GM12878 (cell line): ENCODE data around the gene IL4I1. TPM values are rescaled to one million over a fixed set of nuclear protein-coding genes. Genes with fewer than 3 reads are reported as not detected.
"Not testable (repeated sequence)": the region's sequence is repeated elsewhere in the genome, so short reads cannot be mapped to it uniquely, and the experiment has no call there.

Experiments used
- ATAC-seq: fragments of 200-7000 bp; cut with Tn5 transposase; 3 replicates; pipeline ENCODE4 v1.9.1; 2020; ENCODE audit warnings: mild to moderate bottlenecking, moderate library complexity
- BruUV-seq: library from RNA; stranded (reverse); fragments of 400-500 nt; replicated peaks from 2 replicates; lab custom pipeline; 2021; lab: Mats Ljungman, UMichigan
- CTCF ChIA-PET: fragments of 300-600 bp; sonication (Branson Sonifier 250); formaldehyde crosslinking; extraction: SDS; loops from one replicate; lab custom pipeline; 2021; ENCODE audit warnings: inconsistent platforms; lab: Yijun Ruan, JAX
- POLR2A ChIA-PET: fragments of 350-600 bp; formaldehyde crosslinking; extraction: SDS; loops from one replicate; lab custom pipeline; 2021; ENCODE audit warnings: inconsistent platforms; lab: Charles Lee
- RAD21 ChIA-PET: fragments of 300-600 bp; sonication (Branson Sonifier 250); formaldehyde crosslinking; loops from one replicate; lab custom pipeline; 2023; ENCODE audit warnings: antibody characterized with exemption; ENCODE audit not compliant: unreplicated experiment; lab: Charles Lee
- SMC1A ChIA-PET: fragments of 300-600 bp; sonication (Branson Sonifier 250); formaldehyde crosslinking; loops from one replicate; lab custom pipeline; 2023; ENCODE audit not compliant: unreplicated experiment, uncharacterized antibody; lab: Charles Lee
- DNase-seq: peaks from one replicate; pipeline ENCODE4 v3.0.0-alpha.2; 2011; ENCODE audit warnings: low read depth, low spot score
- FAIRE-seq: peaks from 3 replicates; lab custom pipeline; 2011; peaks lifted over from hg19 to GRCh38; lab: Jason Lieb, UNC
- H2AFZ ChIP-seq: 2 replicates; pipeline ENCODE4 v1.6.0; 2011; ENCODE audit warnings: low read depth, low read length, control low read depth; ENCODE audit not compliant: control insufficient read depth
- H3K27ac ChIP-seq: 2 replicates; pipeline ENCODE4 v1.5.1; 2011; ENCODE audit warnings: control low read depth; ENCODE audit not compliant: control insufficient read depth, insufficient read depth
- H3K27me3 ChIP-seq, 2 experiments: replicated peaks in 1 of 2; 2 replicates each; pipeline versions ENCODE4 v1.6.0 to v1.6.1; 2011; ENCODE audit warnings: low read length in 1 of 2; ENCODE audit not compliant: control insufficient read depth in 2 of 2, insufficient read depth in 2 of 2
- H3K36me3 ChIP-seq, 2 experiments: 2 replicates each; pipeline ENCODE4 v1.5.1; 2011; ENCODE audit warnings: low read length in 1 of 2; ENCODE audit not compliant: control insufficient read depth in 2 of 2, insufficient read depth in 2 of 2
- H3K4me1 ChIP-seq: 2 replicates; pipeline ENCODE4 v1.6.1; 2011; ENCODE audit warnings: mild to moderate bottlenecking, low read length, moderate library complexity, mixed read lengths; ENCODE audit not compliant: control insufficient read depth, insufficient read depth
- H3K4me2 ChIP-seq: 2 replicates; pipeline ENCODE4 v1.6.0; 2011; ENCODE audit warnings: control low read depth; ENCODE audit not compliant: control insufficient read depth, insufficient read depth
- H3K4me3 ChIP-seq: fragments of 200-600 bp; sonication (generic); 2 replicates; pipeline ENCODE4 v1.5.1; 2016
- H3K79me2 ChIP-seq: 2 replicates; pipeline ENCODE4 v1.6.0; 2011; ENCODE audit warnings: low read length; ENCODE audit not compliant: control insufficient read depth, insufficient read depth
- H3K9ac ChIP-seq: 2 replicates; pipeline ENCODE4 v1.8.0; 2011; ENCODE audit warnings: low read length, control low read depth, mixed read lengths; ENCODE audit not compliant: control insufficient read depth, insufficient read depth
- H3K9me3 ChIP-seq: replicated peaks from 3 replicates; pipeline ENCODE4 v1.5.1; 2011; ENCODE audit warnings: mild to moderate bottlenecking, low read length; ENCODE audit not compliant: control insufficient read depth, insufficient read depth
- H4K20me1 ChIP-seq: 2 replicates; pipeline ENCODE4 v1.6.0; 2011; ENCODE audit not compliant: control insufficient read depth, insufficient read depth
- POLR2A ChIP-seq: IDR thresholded peaks from 2 replicates; pipeline ENCODE4 v1.6.1; 2011; ENCODE audit warnings: low read depth, mild to moderate bottlenecking, low read length
- WGBS: methylation state at CpG from one replicate; pipeline ENCODE4 v1.1.6; 2016; ENCODE audit warnings: low lambda C conversion rate; ENCODE audit not compliant: insufficient replicate concordance, insufficient coverage; ENCODE audit errors: missing lambda C conversion rate; 5-methylcytosine and 5-hydroxymethylcytosine counted together
- in situ Hi-C: fragments of 300-500 bp; cut with MboI; formaldehyde crosslinking; loops from 9 replicates; pipeline ENCODE4 v1.14.3; 2018; ENCODE audit warnings: mixed read lengths
- intact Hi-C: fragments of 100-400 bp; cut with micrococcal nuclease; formaldehyde crosslinking; loops from one replicate; pipeline ENCODE4 v1.14.2; 2022; ENCODE audit not compliant: unreplicated experiment
- polyA plus RNA-seq, 11 experiments: library from polyadenylated mRNA; depleted of rRNA in 4 of 11; unstranded in 6 of 11; stranded (reverse) in 5 of 11; fragments of >200 nt; fragmentation: Nextera tagmentation in 4 of 11; fragmentation: Illumina TruSeq in 1 of 11; extraction: Ambion mirVana in 4 of 11; extraction: Trizol in 1 of 11; gene quantifications; 1 replicate in 1 of 11; 2 replicates in 10 of 11; pipeline versions ENCODE4 v1.2.1 to v1.2.3, GENCODE V29; 2011 to 2016; ENCODE audit warnings: inconsistent platforms in 2 of 11, missing spikeins in 2 of 11, low read depth in 1 of 11
- total RNA-seq, 4 experiments: library from RNA; depleted of rRNA in 3 of 4; stranded (reverse); fragments of >200 nt in 3 of 4; fragmentation: Illumina TruSeq in 1 of 4; extraction: Trizol in 1 of 4; gene quantifications; 2 replicates each; pipeline versions ENCODE4 v1.2.1 to v1.2.3, GENCODE V29; 2013 to 2021
- TF ChIP-seq, protein P1 (sequence below): fragments of 450-650 bp; IDR thresholded peaks from 2 replicates; pipeline ENCODE4 v1.6.1; 2016; ENCODE audit warnings: mild to moderate bottlenecking

IL4I1 gene
- total and polyA plus RNA-seq, 10 of the 15 experiments (the other 5 are each of a cell fraction or from before 2014, with no cell fraction given), result 0.62 to 83.8 (median 42.8) TPM

DNA sequence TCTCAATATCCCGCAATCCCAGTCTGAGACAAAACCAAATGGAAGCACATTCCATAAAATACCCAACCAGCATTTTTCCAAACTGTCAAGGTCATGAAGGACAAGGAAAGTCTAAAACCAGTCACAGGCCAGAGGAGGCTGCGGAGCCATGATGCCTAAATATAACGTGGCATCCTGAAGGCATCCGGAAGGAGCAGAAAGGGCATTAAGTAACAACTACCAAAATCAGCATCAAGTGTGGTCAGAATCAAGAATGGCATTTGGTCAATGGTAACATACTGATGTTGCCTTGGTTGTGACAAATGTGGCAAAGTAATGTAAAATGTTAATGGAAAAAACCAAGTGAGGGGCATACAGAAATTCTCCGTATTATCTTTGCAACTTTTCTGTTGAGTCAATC lies 28.8 kb upstream of the IL4I1 start:
- ChIA-PET SMC1A (interaction anchor here (4.8 kb wide), 1 partner anchor 31 kb away, joined by 78 read pairs; the partner anchor contains the start of gene IL4I1), CTCF (no interaction called here), POLR2A (interaction anchor here (0.6 to 5.8 kb wide), 2 partner anchors 25 to 29 kb away, joined by 3 to 113 read pairs; partner anchors contain the start of gene IL4I1), RAD21 (interaction anchor here (5.0 kb wide), 1 partner anchor 30 kb away, joined by 66 read pairs; the partner anchor contains the start of gene IL4I1)
- H2AFZ ChIP-seq, result no peak overlapping the region
- no peaks in the 10 kb centered on the region for H3K9me3 ChIP-seq
- no peak for DNase-seq
- no peaks in the 10 kb centered on the region for H4K20me1 ChIP-seq
- in situ Hi-C loops, result no loop called here
- WGBS, result over 99% methylated on average over 5 of the region's 5 CpGs
- peaks cover 96% of the 10 kb centered on the region for H3K79me2 ChIP-seq
- peak overlapping the region; percentile 33; the same call in 1 of the 2 replicates for H3K9ac ChIP-seq
- FAIRE-seq, result no peak
- peak overlapping the region; percentile 59; the same call in 1 of the 2 replicates for H3K4me3 ChIP-seq
- peaks cover 13 to 30% of the 10 kb centered on the region in 2 experiments for H3K36me3 ChIP-seq
- H3K4me1 ChIP-seq, result peaks cover 43% of the 10 kb centered on the region
- TF ChIP-seq POLR2A, result no peak
- BruUV-seq, result no TSS peak
- intact Hi-C loops, result loop anchor here (5.0 kb wide), 1 partner anchor 48 kb away; the partner anchor contains the start of genes AKT1S1 and TBC1D17
- no peaks in the 10 kb centered on the region for H3K27me3 ChIP-seq
- no peak for ATAC-seq
- H3K27ac ChIP-seq, result peak overlapping the region; percentile 45; the same call in 1 of the 2 replicates
- peak overlapping the region; percentile 64; the same call in 1 of the 2 replicates for H3K4me2 ChIP-seq

DNA sequence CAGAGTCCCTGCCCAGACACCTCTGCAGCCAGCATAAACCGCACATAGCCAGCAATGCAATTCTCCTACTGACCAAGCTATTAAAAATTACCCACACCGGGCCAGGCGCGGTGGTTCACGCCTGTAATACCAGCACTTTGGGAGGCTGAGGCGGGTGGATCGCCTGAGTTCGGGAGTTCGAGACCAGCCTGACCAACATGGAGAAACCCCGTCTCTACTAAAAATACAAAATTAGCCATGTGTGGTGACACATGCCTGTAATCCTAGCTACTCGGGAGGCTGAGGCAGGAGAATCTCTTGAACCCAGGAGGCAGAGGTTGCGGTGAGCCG lies 28.2 kb upstream of the IL4I1 start:
- not testable (repeated sequence) for H3K9me3 ChIP-seq, FAIRE-seq, ATAC-seq, DNase-seq, H2AFZ ChIP-seq, BruUV-seq
- RAD21 ChIA-PET, result interaction anchor here (0.9 to 1.2 kb wide), 4 partner anchors 11 to 31 kb away, joined by 3 to 5 read pairs (median 4); no protein-coding TSS in a partner anchor
- intact Hi-C loops, result loop anchor here (5.0 kb wide), 1 partner anchor 48 kb away; the partner anchor contains the start of genes AKT1S1 and TBC1D17
- CTCF ChIA-PET, result interaction anchor here (0.8 kb wide), 1 partner anchor 14 kb away, joined by 3 read pairs; no protein-coding TSS in a partner anchor
- Histone ChIP-seq H3K4me2 (peak overlapping the region; percentile 76), H3K4me3 (peak overlapping the region; percentile 59), H3K4me1 (peaks cover 42% of the 10 kb centered on the region), H3K79me2 (peaks cover 96% of the 10 kb centered on the region), H3K36me3 (peaks cover 14 to 33% of the 10 kb centered on the region in 2 experiments), H3K9ac (peak overlapping the region; percentile 25; the same call in 1 of the 2 replicates), H3K27ac (peak overlapping the region; percentile 52)
- POLR2A ChIA-PET, result interaction anchor here (0.5 to 1.6 kb wide), 8 partner anchors 11 to 613 kb away, joined by 3 to 5 read pairs (median 4); partner anchors contain the start of gene IL4I1
- TF ChIP-seq, protein P1, sequence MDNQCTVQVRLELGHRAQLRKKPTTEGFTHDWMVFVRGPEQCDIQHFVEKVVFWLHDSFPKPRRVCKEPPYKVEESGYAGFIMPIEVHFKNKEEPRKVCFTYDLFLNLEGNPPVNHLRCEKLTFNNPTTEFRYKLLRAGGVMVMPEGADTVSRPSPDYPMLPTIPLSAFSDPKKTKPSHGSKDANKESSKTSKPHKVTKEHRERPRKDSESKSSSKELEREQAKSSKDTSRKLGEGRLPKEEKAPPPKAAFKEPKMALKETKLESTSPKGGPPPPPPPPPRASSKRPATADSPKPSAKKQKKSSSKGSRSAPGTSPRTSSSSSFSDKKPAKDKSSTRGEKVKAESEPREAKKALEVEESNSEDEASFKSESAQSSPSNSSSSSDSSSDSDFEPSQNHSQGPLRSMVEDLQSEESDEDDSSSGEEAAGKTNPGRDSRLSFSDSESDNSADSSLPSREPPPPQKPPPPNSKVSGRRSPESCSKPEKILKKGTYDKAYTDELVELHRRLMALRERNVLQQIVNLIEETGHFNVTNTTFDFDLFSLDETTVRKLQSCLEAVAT, result peak; percentile 51; the same call in 1 of the 2 replicates
- TF ChIP-seq, all 136 proteins: peak for 1; not testable (repeated sequence) for 135
- H3K27me3 ChIP-seq, in situ Hi-C loops, H4K20me1 ChIP-seq: not testable (repeated sequence)
- SMC1A ChIA-PET, result interaction anchor here (1.2 kb wide), 1 partner anchor 13 kb away, joined by 3 read pairs; no protein-coding TSS in a partner anchor
- WGBS, result 99% methylated on average over 13 of the region's 13 CpGs
